OCI-LY3 (cell line): ENCODE data around the gene BCAN.
"Not testable (repeated sequence)": the region's sequence is repeated elsewhere in the genome, so short reads cannot be mapped to it uniquely, and the experiment has no call there.

Experiments used
- H2AFZ ChIP-seq: fragments of 200-600, 300-600 bp; shearing (Covaris generic); 2 replicates; pipeline ENCODE4 v1.6.0; 2014; ENCODE audit warnings: antibody characterized with exemption, low read depth, low read length
- H3K27ac ChIP-seq: fragments of 200-600, 300-600 bp; sonication (generic); 2 replicates; pipeline ENCODE4 v1.5.1; 2014; ENCODE audit warnings: mild to moderate bottlenecking, low read length, moderate library complexity, mixed read lengths
- H3K27me3 ChIP-seq: fragments of 200-600, 300-600 bp; sonication (generic); 2 replicates; pipeline ENCODE4 v1.6.1; 2014; ENCODE audit warnings: low read depth, low read length, mixed read lengths
- H3K36me3 ChIP-seq: fragments of 200-600, 300-600 bp; sonication (generic); replicated peaks from 2 replicates; pipeline ENCODE3; 2014; ENCODE audit warnings: low read depth, low read length, mixed read lengths
- H3K4me1 ChIP-seq: fragments of 300-600, 200-600 bp; sonication (generic); 2 replicates; pipeline ENCODE4 v1.6.1; 2014; ENCODE audit warnings: low read length, mixed read lengths
- H3K4me2 ChIP-seq: fragments of 200-600, 300-600 bp; sonication (generic); 2 replicates; pipeline ENCODE4 v1.6.1; 2014; ENCODE audit warnings: low read length, mixed read lengths
- H3K4me3 ChIP-seq: fragments of 300-600, 200-600 bp; sonication (generic); 2 replicates; pipeline ENCODE4 v1.5.1; 2014; ENCODE audit warnings: antibody characterized with exemption, mild to moderate bottlenecking, low read length, moderate library complexity
- H3K79me2 ChIP-seq: fragments of 300-600, 200-600 bp; shearing (Covaris generic); 2 replicates; pipeline ENCODE4 v1.6.1; 2014; ENCODE audit warnings: mild to moderate bottlenecking, low read length, mixed read lengths
- H3K9ac ChIP-seq: fragments of 300-600, 200-600 bp; shearing (Covaris generic); 2 replicates; pipeline ENCODE4 v1.6.0; 2014; ENCODE audit warnings: mild to moderate bottlenecking, low read length, moderate library complexity
- H3K9me3 ChIP-seq: fragments of 200-600, 300-600 bp; shearing (Covaris generic); 2 replicates; pipeline ENCODE4 v1.6.1; 2014; ENCODE audit warnings: low read length, mixed read lengths; ENCODE audit not compliant: insufficient read depth
- H4K20me1 ChIP-seq: fragments of 200-600, 300-600 bp; sonication (generic); 2 replicates; pipeline ENCODE4 v1.6.1; 2016; ENCODE audit warnings: low read length, mixed read lengths; ENCODE audit not compliant: insufficient read depth
- EZH2phosphoT487 ChIP-seq: fragments of 200-600 bp; shearing (Covaris generic); IDR thresholded peaks from 2 replicates; pipeline ENCODE4 v1.6.1; 2018; ENCODE audit warnings: antibody characterized with exemption, mixed run types, low read depth
- TF ChIP-seq, protein P1 (sequence below): fragments of 200-600, 300-600 bp; sonication (generic); IDR thresholded peaks from 2 replicates; pipeline ENCODE4 v1.5.1; 2014; ENCODE audit warnings: antibody characterized with exemption, low read length, low read depth

Gene BCAN

DNA sequence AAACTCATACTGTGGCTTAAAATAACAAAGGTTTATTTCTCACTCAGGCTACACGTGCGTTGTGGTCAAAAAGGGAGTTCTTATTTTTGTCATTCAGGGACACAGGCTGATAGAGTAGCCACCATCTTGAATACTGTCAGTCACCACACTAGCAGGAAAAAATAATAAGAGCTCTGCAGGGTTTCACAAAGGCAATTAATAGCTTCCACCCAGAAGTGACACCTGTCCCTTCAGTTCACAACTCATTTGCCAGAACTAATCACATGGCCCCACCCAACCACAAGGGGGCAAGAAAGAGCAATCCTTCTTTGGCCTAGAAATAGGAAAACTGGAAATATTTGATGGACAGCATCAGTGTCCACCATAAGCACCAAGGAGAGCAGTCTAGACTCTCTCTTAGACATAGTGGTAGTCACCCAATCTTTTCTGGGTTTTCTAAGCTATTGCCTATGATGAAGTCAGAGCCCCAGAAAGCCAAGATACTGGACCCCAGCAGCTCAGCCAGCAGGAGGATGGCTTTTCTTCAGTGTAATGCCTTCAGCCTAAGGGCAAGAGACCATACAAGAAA is 14.5 kb upstream of the BCAN start:
- H3K4me3 ChIP-seq, result no peak overlapping the region
- no peaks in the 10 kb centered on the region for H3K79me2 ChIP-seq
- H3K4me2 ChIP-seq, result no peak overlapping the region
- peaks cover 17% of the 10 kb centered on the region for H3K27me3 ChIP-seq
- TF ChIP-seq, protein P1, sequence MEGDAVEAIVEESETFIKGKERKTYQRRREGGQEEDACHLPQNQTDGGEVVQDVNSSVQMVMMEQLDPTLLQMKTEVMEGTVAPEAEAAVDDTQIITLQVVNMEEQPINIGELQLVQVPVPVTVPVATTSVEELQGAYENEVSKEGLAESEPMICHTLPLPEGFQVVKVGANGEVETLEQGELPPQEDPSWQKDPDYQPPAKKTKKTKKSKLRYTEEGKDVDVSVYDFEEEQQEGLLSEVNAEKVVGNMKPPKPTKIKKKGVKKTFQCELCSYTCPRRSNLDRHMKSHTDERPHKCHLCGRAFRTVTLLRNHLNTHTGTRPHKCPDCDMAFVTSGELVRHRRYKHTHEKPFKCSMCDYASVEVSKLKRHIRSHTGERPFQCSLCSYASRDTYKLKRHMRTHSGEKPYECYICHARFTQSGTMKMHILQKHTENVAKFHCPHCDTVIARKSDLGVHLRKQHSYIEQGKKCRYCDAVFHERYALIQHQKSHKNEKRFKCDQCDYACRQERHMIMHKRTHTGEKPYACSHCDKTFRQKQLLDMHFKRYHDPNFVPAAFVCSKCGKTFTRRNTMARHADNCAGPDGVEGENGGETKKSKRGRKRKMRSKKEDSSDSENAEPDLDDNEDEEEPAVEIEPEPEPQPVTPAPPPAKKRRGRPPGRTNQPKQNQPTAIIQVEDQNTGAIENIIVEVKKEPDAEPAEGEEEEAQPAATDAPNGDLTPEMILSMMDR, result peak; percentile 91
- TF ChIP-seq EZH2phosphoT487, result no peak
- no peaks in the 10 kb centered on the region for H4K20me1 ChIP-seq
- no peaks in the 10 kb centered on the region for H3K9me3 ChIP-seq
- H3K9ac ChIP-seq, result no peak overlapping the region
- no peaks in the 10 kb centered on the region for H3K36me3 ChIP-seq
- H3K4me1 ChIP-seq, result no peaks in the 10 kb centered on the region
- no peak overlapping the region for H3K27ac ChIP-seq
- no peak overlapping the region for H2AFZ ChIP-seq

DNA sequence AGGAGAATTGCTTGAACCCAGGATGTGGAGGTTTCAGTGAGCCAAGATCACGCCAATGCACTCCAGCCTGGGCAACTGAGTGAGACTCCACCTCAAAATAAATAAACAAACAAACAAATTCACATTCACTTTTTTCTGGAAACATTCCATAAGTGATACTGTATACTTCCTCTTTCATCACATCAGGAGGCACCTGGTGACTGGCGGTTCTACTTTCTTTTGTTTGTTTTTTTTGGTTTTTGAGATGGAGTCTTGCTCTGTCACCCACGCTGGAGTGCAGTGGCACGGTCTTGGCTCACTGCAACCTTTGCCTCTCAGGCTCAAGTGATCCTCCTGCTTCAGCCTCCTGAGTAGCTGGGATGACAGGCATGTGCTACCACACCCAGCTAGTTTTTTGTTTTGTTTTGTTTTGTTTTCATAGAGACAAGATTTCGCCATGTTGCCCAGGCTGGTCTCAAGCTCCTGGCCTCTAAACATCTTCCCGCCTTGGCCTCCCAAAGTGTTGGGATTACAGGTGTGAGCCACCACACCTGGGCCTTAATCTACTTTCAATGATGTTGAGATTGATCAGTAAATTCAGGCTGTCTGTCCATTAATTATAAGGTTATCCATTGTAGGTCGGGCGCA is 12.0 kb upstream of the BCAN start:
- no peak overlapping the region for H3K4me3 ChIP-seq
- H3K79me2 ChIP-seq, result no peaks in the 10 kb centered on the region
- no peak overlapping the region for H2AFZ ChIP-seq
- no peaks in the 10 kb centered on the region for H3K36me3 ChIP-seq
- TF ChIP-seq EZH2phosphoT487, result no peak
- TF ChIP-seq, protein P1, result no peak
- no peak overlapping the region for H3K27ac ChIP-seq
- no peaks in the 10 kb centered on the region for H3K4me1 ChIP-seq
- no peaks in the 10 kb centered on the region for H3K9me3 ChIP-seq
- H3K4me2 ChIP-seq, result no peak overlapping the region
- no peaks in the 10 kb centered on the region for H4K20me1 ChIP-seq
- H3K27me3 ChIP-seq, result peaks cover 33% of the 10 kb centered on the region
- H3K9ac ChIP-seq, result no peak overlapping the region

DNA sequence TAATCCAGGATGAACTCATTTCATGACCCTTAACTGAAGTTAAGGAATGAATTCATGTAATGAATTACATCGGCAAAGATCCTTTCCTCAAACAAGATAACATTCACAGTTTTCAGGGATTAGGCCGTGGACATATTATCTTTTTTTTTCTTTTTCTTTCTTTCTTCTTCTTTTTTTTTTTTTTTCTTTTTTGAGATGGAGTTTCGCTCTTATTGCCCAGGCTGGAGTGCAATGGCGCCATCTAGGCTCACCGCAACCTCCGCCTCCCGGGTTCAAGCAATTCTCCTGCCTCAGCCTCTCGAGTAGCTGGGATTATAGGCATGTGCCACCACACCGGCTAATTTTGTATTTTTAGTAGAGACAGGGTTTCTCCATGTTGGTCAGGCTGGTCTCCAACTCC is 10.8 kb upstream of the BCAN start:
- not testable (repeated sequence) for H3K79me2 ChIP-seq, H3K36me3 ChIP-seq, H2AFZ ChIP-seq, H3K9me3 ChIP-seq, H3K4me3 ChIP-seq, H3K4me1 ChIP-seq, H4K20me1 ChIP-seq, H3K4me2 ChIP-seq, H3K27ac ChIP-seq, H3K9ac ChIP-seq
- H3K27me3 ChIP-seq, result peaks cover 34% of the 10 kb centered on the region

DNA sequence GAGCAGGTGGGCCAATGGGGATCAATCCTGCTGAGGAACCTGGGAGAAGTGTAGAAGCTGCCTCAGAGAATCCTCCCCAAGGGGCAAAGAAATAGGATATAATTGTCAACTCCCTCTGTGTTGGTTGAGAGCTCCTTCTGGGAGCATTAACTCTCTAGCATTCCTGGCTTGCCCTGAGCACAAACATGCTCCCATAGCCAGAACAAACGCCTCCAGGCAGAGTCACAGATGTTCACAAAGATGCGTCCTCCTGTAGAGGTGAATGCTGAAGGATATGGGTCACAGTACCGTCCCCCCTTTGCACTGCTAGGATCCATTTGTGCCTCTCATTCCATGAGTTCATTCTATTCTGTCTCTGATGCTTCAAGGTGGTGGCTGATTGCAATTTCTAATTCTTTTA is 9.6 kb upstream of the BCAN start:
- Histone ChIP-seq H3K4me2 (no peak overlapping the region), H3K79me2 (no peaks in the 10 kb centered on the region), H3K9me3 (no peaks in the 10 kb centered on the region), H3K4me3 (no peak overlapping the region), H3K27ac (no peak overlapping the region), H3K36me3 (no peaks in the 10 kb centered on the region), H2AFZ (no peak overlapping the region), H3K9ac (no peak overlapping the region), H4K20me1 (no peaks in the 10 kb centered on the region), H3K27me3 (peaks cover 34% of the 10 kb centered on the region), H3K4me1 (no peaks in the 10 kb centered on the region)
- TF ChIP-seq, protein P1, result no peak
- TF ChIP-seq EZH2phosphoT487, result no peak
